H9 (cell line): Measurements from ENCODE around the gene METTL25B. TPM values are rescaled to one million over a fixed set of nuclear protein-coding genes. Genes with fewer than 3 reads are reported as not detected.

Experiments used
- DNase-seq: peaks from one replicate; pipeline ENCODE4 v3.0.0-alpha.2; 2017
- H2AFZ ChIP-seq: one replicate; pipeline ENCODE4 v1.6.1; 2013; ENCODE audit warnings: mild to moderate bottlenecking, low read length, control low read depth, moderate library complexity
- H2AK5ac ChIP-seq: 2 replicates; pipeline ENCODE4 v1.6.1; 2013; ENCODE audit warnings: low read length, control low read depth, mixed read lengths; ENCODE audit not compliant: insufficient read length
- H2BK120ac ChIP-seq: one replicate; pipeline ENCODE4 v1.6.1; 2013; ENCODE audit warnings: low read depth, mild to moderate bottlenecking, low read length, control low read depth, inconsistent platforms; ENCODE audit not compliant: poor library complexity, severe bottlenecking
- H2BK12ac ChIP-seq: 2 replicates; pipeline ENCODE4 v1.6.1; 2013; ENCODE audit warnings: low read length, control low read depth, mixed read lengths, low read depth; ENCODE audit not compliant: insufficient read length
- H2BK15ac ChIP-seq: 2 replicates; pipeline ENCODE4 v1.6.1; 2013; ENCODE audit warnings: low read depth, low read length, control low read depth
- H2BK20ac ChIP-seq: one replicate; pipeline ENCODE4 v1.6.1; 2013; ENCODE audit warnings: low read depth, mild to moderate bottlenecking, low read length, control low read depth, inconsistent platforms; ENCODE audit not compliant: poor library complexity, severe bottlenecking
- H2BK5ac ChIP-seq: 2 replicates; pipeline ENCODE4 v1.6.1; 2013; ENCODE audit warnings: low read length, control low read depth, mixed read lengths; ENCODE audit not compliant: insufficient read length
- H3K14ac ChIP-seq: 2 replicates; pipeline ENCODE4 v1.6.1; 2013; ENCODE audit warnings: low read length, control low read depth; ENCODE audit not compliant: insufficient read depth
- H3K18ac ChIP-seq: 2 replicates; pipeline ENCODE4 v1.6.1; 2013; ENCODE audit warnings: low read depth, mild to moderate bottlenecking, mixed read lengths, low read length, control low read depth; ENCODE audit not compliant: insufficient read length
- H3K23ac ChIP-seq: 2 replicates; pipeline ENCODE4 v1.6.1; 2013; ENCODE audit warnings: low read length, control low read depth, mixed read lengths, low read depth; ENCODE audit not compliant: insufficient read length
- H3K23me2 ChIP-seq: 2 replicates; pipeline ENCODE4 v1.6.1; 2013; ENCODE audit warnings: low read depth, mild to moderate bottlenecking, mixed read lengths, low read length, control low read depth; ENCODE audit not compliant: insufficient read length, poor library complexity, severe bottlenecking
- H3K27ac ChIP-seq: 2 replicates; pipeline ENCODE4 v1.5.1; 2013; ENCODE audit warnings: low read length, control low read depth, mixed read lengths, low read depth; ENCODE audit not compliant: insufficient read length
- H3K27me3 ChIP-seq: 2 replicates; pipeline ENCODE4 v1.6.1; 2013; ENCODE audit warnings: low read length, control low read depth, inconsistent platforms; ENCODE audit not compliant: insufficient read depth
- H3K4ac ChIP-seq: 2 replicates; pipeline ENCODE4 v1.6.1; 2013; ENCODE audit warnings: low read depth, mild to moderate bottlenecking, control low read depth, inconsistent platforms, low read length, moderate library complexity
- H3K4me1 ChIP-seq: 2 replicates; pipeline ENCODE4 v1.6.1; 2013; ENCODE audit warnings: low read length, control low read depth, inconsistent platforms; ENCODE audit not compliant: insufficient read depth
- H3K4me2 ChIP-seq: 2 replicates; pipeline ENCODE4 v1.6.1; 2013; ENCODE audit warnings: low read length, control low read depth, mixed read lengths; ENCODE audit not compliant: insufficient read length, insufficient read depth
- H3K56ac ChIP-seq: 2 replicates; pipeline ENCODE4 v1.6.1; 2013; ENCODE audit warnings: low read depth, mild to moderate bottlenecking, mixed read lengths, low read length, control low read depth; ENCODE audit not compliant: insufficient read length
- H3K79me1 ChIP-seq: 2 replicates; pipeline ENCODE4 v1.6.1; 2013; ENCODE audit warnings: low read depth, mild to moderate bottlenecking, moderate library complexity, low read length, control low read depth, inconsistent platforms; ENCODE audit not compliant: insufficient read depth, poor library complexity, severe bottlenecking
- H3K79me2 ChIP-seq: 2 replicates; pipeline ENCODE4 v1.6.1; 2013; ENCODE audit warnings: low read length, control low read depth, inconsistent platforms; ENCODE audit not compliant: insufficient read depth
- H3K9ac ChIP-seq: 2 replicates; pipeline ENCODE4 v1.6.1; 2013; ENCODE audit warnings: low read length, control low read depth, mixed read lengths; ENCODE audit not compliant: insufficient read length; ENCODE audit errors: extremely low read depth
- H3K9me3 ChIP-seq: one replicate; pipeline ENCODE4 v1.6.1; 2013; ENCODE audit warnings: low read depth, low read length, inconsistent platforms; ENCODE audit not compliant: control insufficient read depth
- H3T11ph ChIP-seq: one replicate; pipeline ENCODE4 v1.6.1; 2013; ENCODE audit warnings: mild to moderate bottlenecking, low read length, control low read depth, inconsistent platforms
- H4K20me1 ChIP-seq: one replicate; pipeline ENCODE4 v1.6.1; 2013; ENCODE audit not compliant: control insufficient read depth, insufficient read length, insufficient read depth
- H4K5ac ChIP-seq: 2 replicates; pipeline ENCODE4 v1.6.1; 2013; ENCODE audit warnings: low read depth, mild to moderate bottlenecking, mixed read lengths, low read length, control low read depth; ENCODE audit not compliant: insufficient read length
- H4K8ac ChIP-seq: replicated peaks from 2 replicates; pipeline ENCODE4 v1.6.1; 2013; ENCODE audit warnings: low read length, control low read depth, mixed read lengths, low read depth; ENCODE audit not compliant: insufficient read length
- H4K91ac ChIP-seq: 2 replicates; pipeline ENCODE4 v1.6.1; 2013; ENCODE audit warnings: low read depth, mild to moderate bottlenecking, moderate library complexity, mixed read lengths, low read length, control low read depth; ENCODE audit not compliant: insufficient read length
- H3K27ac Mint-ChIP-seq, 3 experiments: 2 replicates in 2 of 3; 3 replicates in 1 of 3; pipeline ENCODE4 v1.8.0; 2020 to 2021; ENCODE audit warnings: mixed read lengths in 3 of 3, mild to moderate bottlenecking in 1 of 3, moderate library complexity in 1 of 3
- H3K27me3 Mint-ChIP-seq: 2 replicates; pipeline ENCODE4 v1.8.0; 2021; ENCODE audit warnings: low read depth, mild to moderate bottlenecking, moderate library complexity, mixed read lengths
- H3K36me3 Mint-ChIP-seq, 3 experiments: 2 replicates in 2 of 3; 3 replicates in 1 of 3; pipeline ENCODE4 v1.8.0; 2020 to 2021; ENCODE audit warnings: low read depth in 3 of 3, mixed read lengths in 3 of 3; ENCODE audit not compliant: insufficient read depth in 1 of 3
- H3K4me1 Mint-ChIP-seq, 2 experiments: 2 replicates each; pipeline ENCODE4 v1.8.0; 2020; ENCODE audit warnings: mixed read lengths in 2 of 2
- H3K4me3 Mint-ChIP-seq, 2 experiments: 2 replicates in 1 of 2; 3 replicates in 1 of 2; pipeline ENCODE4 v1.8.0; 2020 to 2021; ENCODE audit warnings: mild to moderate bottlenecking in 2 of 2, mixed read lengths in 2 of 2, moderate library complexity in 1 of 2
- H3K9me3 Mint-ChIP-seq, 2 experiments: 2 replicates in 1 of 2; 3 replicates in 1 of 2; pipeline ENCODE4 v1.8.0; 2020; ENCODE audit warnings: mild to moderate bottlenecking in 2 of 2, mixed read lengths in 2 of 2, moderate library complexity in 1 of 2
- WGBS: extraction: QIAGEN DNeasy Blood & Tissue Kit; methylation state at CpG from one replicate; pipeline ENCODE4 v1.1.7; 2013; ENCODE audit warnings: missing lambda C conversion rate, low lambda C conversion rate, mixed read lengths; ENCODE audit not compliant: insufficient read length; ENCODE audit errors: extremely low coverage; 5-methylcytosine and 5-hydroxymethylcytosine counted together
- total RNA-seq: library from RNA; stranded (reverse); gene quantifications from 2 replicates; pipeline ENCODE4 v1.2.1, GENCODE V29; 2021
- TF ChIP-seq, protein P1 (sequence below): fragments of 200-600 bp; sonication (generic); conservative IDR thresholded peaks from 3 replicates; pipeline ENCODE4 v1.8.0; 2021; ENCODE audit warnings: antibody characterized with exemption, mild to moderate bottlenecking

Gene METTL25B
- total RNA-seq, 1 experiment from 2014 or later = 26.2 TPM

DNA sequence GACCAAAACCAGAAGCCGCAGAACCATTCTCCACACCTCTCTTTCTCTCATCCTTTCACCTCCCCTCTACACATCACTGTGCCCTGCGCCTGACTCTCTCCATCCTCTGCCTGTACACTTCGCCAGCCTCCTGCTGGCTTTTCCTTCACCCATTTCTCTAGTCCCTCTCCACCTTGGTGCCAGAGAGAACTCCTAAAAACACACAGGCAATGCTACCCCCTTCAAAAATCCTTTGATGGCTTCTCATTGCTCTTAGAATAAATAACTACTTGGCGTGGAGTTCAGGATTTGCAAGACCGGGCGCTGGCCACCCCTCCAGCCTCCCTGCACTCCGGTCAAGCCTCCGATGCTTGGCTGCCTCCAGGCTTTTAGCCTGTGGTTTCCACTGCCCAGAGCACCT, 31.5 kb upstream of the METTL25B start:
- Mint-ChIP-seq H3K27me3 (peaks cover 6% of the 10 kb centered on the region), H3K9me3 (no peaks in the 10 kb centered on the region), H3K27ac (peak overlapping the region in 1 of 3 experiments; percentile 76; a peak in 2 of 7 replicates), H3K36me3 (peaks cover 15 to 47% (median 39%) of the 10 kb centered on the region in 3 experiments), H3K4me1 (peaks cover 35 to 51% of the 10 kb centered on the region in 2 experiments), H3K4me3 (no peak overlapping the region)
- TF ChIP-seq, protein P1, sequence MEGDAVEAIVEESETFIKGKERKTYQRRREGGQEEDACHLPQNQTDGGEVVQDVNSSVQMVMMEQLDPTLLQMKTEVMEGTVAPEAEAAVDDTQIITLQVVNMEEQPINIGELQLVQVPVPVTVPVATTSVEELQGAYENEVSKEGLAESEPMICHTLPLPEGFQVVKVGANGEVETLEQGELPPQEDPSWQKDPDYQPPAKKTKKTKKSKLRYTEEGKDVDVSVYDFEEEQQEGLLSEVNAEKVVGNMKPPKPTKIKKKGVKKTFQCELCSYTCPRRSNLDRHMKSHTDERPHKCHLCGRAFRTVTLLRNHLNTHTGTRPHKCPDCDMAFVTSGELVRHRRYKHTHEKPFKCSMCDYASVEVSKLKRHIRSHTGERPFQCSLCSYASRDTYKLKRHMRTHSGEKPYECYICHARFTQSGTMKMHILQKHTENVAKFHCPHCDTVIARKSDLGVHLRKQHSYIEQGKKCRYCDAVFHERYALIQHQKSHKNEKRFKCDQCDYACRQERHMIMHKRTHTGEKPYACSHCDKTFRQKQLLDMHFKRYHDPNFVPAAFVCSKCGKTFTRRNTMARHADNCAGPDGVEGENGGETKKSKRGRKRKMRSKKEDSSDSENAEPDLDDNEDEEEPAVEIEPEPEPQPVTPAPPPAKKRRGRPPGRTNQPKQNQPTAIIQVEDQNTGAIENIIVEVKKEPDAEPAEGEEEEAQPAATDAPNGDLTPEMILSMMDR = no peak
- Histone ChIP-seq H3K9me3 (no peaks in the 10 kb centered on the region), H3K14ac (no peak overlapping the region), H2BK5ac (no peak overlapping the region), H4K20me1 (no peaks in the 10 kb centered on the region), H3K18ac (no peak overlapping the region), H4K8ac (no peak overlapping the region), H2AFZ (no peak overlapping the region), H3K4me1 (peaks cover 7% of the 10 kb centered on the region; the same call in 1 of the 2 replicates), H3K27ac (no peak overlapping the region), H2AK5ac (no peak overlapping the region), H3K79me1 (no peaks in the 10 kb centered on the region), H3K23ac (no peak overlapping the region), H3K56ac (no peak overlapping the region), H3T11ph (no peak overlapping the region), H2BK120ac (no peak overlapping the region), H3K79me2 (no peaks in the 10 kb centered on the region), H3K4ac (no peak overlapping the region), H3K23me2 (peaks cover 10% of the 10 kb centered on the region), H3K9ac (no peak overlapping the region), H4K5ac (no peak overlapping the region), H2BK15ac (no peak overlapping the region), H4K91ac (no peak overlapping the region), H2BK20ac (no peak overlapping the region), H3K27me3 (no peaks in the 10 kb centered on the region), H3K4me2 (no peak overlapping the region), H2BK12ac (no peak overlapping the region)
- DNase-seq = no peak
- WGBS = no CpG with 5 or more reads among the region's 8 CpGs
